ENCODE measurements around the gene CISH. TPM values are rescaled to one million over a fixed set of nuclear protein-coding genes. Genes with fewer than 3 reads are reported as not detected.

Gene CISH
- total RNA-seq, 1 experiment from 2014 or later: 0.57 TPM

DNA sequence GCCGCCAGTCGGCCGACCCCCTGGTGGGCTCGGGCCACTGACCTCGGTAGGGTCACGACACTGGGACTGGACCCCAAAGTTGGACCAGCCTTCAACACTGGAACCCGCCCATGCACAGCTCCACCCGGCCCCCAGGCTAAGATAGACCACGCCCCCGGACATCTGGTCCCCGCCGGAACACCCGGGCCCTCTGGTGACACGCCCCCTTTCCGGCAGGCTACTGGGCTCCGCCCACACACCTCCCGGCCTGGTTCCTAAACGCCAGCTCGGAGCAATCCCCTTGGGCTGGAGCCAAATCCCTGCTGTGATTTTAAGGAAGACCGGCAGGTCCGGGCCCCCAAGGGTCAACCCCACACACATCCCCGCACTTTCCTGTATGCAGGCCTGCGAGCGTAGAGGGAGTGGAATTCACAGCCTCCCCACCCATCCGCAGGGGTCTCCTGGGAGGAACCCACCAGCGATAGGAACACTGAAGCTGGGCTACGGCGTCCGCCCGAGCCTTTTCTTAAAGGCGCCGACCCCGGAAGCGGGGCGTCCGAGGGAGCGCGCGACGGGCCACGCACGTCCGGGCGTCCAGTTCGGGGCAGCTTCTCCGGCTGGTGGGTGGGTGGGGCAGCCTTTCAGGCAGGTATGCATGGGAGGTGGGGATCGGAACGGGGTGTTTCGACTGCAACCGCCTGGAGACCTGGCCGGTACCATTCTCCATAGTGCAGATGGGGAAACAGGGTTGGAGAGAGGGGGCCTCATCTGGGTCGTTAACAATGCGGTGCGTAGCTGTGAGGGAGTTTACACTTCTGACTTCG, 42.4 kb downstream of the CISH start, which contains the start of gene HEMK1:
Gene HEMK1, plus strand, starts transcription at position 576 of the 803 bp plus-strand sequence. CDS start 1,583 bp downstream, outside the sequence.
- peak; percentile 61 for DNase-seq (ENCODE audit: low read depth, low spot score)
- TF ChIP-seq SIN3A (IDR thresholded peaks at IDR 0.05; ENCODE audit: borderline replicate concordance, insufficient read depth, low read depth, low read length) (peak; percentile 62; the same call in 1 of the 2 replicates), TCF7L2 (IDR thresholded peaks at IDR 0.05; ENCODE audit: low read depth, low read length) (no peak), POLR2AphosphoS5 (IDR thresholded peaks at IDR 0.05; ENCODE audit: low read depth, low read length) (peak; percentile 71)
- TF ChIP-seq, protein P1, sequence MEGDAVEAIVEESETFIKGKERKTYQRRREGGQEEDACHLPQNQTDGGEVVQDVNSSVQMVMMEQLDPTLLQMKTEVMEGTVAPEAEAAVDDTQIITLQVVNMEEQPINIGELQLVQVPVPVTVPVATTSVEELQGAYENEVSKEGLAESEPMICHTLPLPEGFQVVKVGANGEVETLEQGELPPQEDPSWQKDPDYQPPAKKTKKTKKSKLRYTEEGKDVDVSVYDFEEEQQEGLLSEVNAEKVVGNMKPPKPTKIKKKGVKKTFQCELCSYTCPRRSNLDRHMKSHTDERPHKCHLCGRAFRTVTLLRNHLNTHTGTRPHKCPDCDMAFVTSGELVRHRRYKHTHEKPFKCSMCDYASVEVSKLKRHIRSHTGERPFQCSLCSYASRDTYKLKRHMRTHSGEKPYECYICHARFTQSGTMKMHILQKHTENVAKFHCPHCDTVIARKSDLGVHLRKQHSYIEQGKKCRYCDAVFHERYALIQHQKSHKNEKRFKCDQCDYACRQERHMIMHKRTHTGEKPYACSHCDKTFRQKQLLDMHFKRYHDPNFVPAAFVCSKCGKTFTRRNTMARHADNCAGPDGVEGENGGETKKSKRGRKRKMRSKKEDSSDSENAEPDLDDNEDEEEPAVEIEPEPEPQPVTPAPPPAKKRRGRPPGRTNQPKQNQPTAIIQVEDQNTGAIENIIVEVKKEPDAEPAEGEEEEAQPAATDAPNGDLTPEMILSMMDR (IDR thresholded peaks at IDR 0.05): no peak
- TF ChIP-seq, protein P2, sequence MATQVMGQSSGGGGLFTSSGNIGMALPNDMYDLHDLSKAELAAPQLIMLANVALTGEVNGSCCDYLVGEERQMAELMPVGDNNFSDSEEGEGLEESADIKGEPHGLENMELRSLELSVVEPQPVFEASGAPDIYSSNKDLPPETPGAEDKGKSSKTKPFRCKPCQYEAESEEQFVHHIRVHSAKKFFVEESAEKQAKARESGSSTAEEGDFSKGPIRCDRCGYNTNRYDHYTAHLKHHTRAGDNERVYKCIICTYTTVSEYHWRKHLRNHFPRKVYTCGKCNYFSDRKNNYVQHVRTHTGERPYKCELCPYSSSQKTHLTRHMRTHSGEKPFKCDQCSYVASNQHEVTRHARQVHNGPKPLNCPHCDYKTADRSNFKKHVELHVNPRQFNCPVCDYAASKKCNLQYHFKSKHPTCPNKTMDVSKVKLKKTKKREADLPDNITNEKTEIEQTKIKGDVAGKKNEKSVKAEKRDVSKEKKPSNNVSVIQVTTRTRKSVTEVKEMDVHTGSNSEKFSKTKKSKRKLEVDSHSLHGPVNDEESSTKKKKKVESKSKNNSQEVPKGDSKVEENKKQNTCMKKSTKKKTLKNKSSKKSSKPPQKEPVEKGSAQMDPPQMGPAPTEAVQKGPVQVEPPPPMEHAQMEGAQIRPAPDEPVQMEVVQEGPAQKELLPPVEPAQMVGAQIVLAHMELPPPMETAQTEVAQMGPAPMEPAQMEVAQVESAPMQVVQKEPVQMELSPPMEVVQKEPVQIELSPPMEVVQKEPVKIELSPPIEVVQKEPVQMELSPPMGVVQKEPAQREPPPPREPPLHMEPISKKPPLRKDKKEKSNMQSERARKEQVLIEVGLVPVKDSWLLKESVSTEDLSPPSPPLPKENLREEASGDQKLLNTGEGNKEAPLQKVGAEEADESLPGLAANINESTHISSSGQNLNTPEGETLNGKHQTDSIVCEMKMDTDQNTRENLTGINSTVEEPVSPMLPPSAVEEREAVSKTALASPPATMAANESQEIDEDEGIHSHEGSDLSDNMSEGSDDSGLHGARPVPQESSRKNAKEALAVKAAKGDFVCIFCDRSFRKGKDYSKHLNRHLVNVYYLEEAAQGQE (IDR thresholded peaks at IDR 0.05; ENCODE audit: insufficient read depth in 1 of 2, low read depth in 2 of 2, low read length in 1 of 2): no peak
- Histone ChIP-seq H3K27ac (ENCODE audit: low read length) (peak within 1 kb of the TSS; percentile 84), H3K9me3 (ENCODE audit: control insufficient read depth, insufficient read depth, low read depth, low read length) (no peaks in the 10 kb centered on the region), H3K36me3 (ENCODE audit: control insufficient read depth, insufficient read depth, low read length) (peaks cover 3% of the 10 kb centered on the region; the same call in 1 of the 2 replicates), H3K4me1 (ENCODE audit: control insufficient read depth, insufficient read depth, low read length) (peaks cover 9% of the 10 kb centered on the region), H3K4me3 (ENCODE audit: low read depth in 2 of 2, low read length in 2 of 2) (peak within 1 kb of the TSS; percentile 83 to 91), H3K27me3 (ENCODE audit: control insufficient read depth, insufficient read depth, low read length) (no peaks in the 10 kb centered on the region)
- ChIA-PET POLR2A (no interaction called here), CTCF (interaction anchor here (0.6 kb wide), 2 partner anchors 20 to 811 kb away, joined by 3 to 4 read pairs; no protein-coding TSS in a partner anchor)
- in situ Hi-C loops (cut with HindIII; ENCODE audit: low pct_unique_long_range_greater_than_20kb, low sequenced_read_pairs): no loop called here
- BruUV-seq (replicated peaks): no TSS peak
- peak; percentile 90 for ATAC-seq
- intact Hi-C loops (cut with micrococcal nuclease; ENCODE audit: unreplicated experiment): no loop called here

DNA sequence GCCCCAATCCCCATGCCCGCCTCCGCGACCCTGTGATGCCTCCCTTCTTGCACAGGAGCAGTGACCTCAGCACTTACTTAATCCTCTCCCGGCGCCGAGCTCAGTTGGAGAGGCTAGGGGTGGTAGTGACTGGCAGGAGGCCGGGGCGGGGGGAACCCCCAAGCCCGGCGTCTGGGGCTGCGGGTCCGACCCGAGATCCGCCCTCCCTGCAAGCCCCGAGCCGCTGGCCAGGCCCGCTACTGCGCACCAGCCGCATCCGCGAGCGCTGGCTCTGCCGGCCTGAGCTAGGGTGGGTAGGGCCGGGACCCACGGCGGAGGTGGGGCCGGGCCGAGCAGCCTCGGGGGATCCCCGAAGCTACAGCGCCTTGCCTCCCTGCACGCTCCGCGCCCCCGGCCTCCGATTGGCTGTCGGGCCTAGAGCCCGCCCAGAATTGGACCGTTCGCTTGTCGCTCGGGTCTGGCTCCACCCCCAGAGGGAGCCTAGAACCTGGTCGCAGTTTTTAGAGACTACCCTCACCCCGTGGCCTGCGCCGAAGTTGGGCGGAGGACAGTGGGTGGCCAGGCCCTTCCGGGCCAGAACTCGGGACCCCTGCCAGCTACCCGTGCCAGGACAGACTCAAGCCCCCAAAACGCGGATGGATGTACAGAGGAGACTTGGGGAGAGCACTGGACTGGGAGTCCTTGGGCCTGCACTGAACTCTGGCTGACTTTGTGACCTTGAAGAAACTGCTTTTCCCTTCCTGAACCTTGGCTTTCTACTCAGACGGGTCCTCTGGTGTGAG, 44.0 kb downstream of the CISH start, which contains the start of gene C3orf18:
Gene C3orf18, minus strand, starts transcription at position 362 of the 782 bp plus-strand sequence. CDS start 2,048 bp downstream, outside the sequence.
- DNase-seq (ENCODE audit: low read depth, low spot score) (no peak), ATAC-seq (peak; percentile 84)
- TF ChIP-seq SIN3A (IDR thresholded peaks at IDR 0.05; ENCODE audit: borderline replicate concordance, insufficient read depth, low read depth, low read length): no peak
- TF ChIP-seq TCF7L2 (IDR thresholded peaks at IDR 0.05; ENCODE audit: low read depth, low read length): no peak
- no peak for TF ChIP-seq POLR2AphosphoS5 (IDR thresholded peaks at IDR 0.05; ENCODE audit: low read depth, low read length)
- TF ChIP-seq, protein P2 (IDR thresholded peaks at IDR 0.05; ENCODE audit: insufficient read depth in 1 of 2, low read depth in 2 of 2, low read length in 1 of 2): no peak
- TF ChIP-seq, protein P1 (IDR thresholded peaks at IDR 0.05): no peak
- peaks cover 3% of the 10 kb centered on the region; the same call in 1 of the 2 replicates for H3K36me3 ChIP-seq (ENCODE audit: control insufficient read depth, insufficient read depth, low read length)
- in situ Hi-C loops (cut with HindIII; ENCODE audit: low pct_unique_long_range_greater_than_20kb, low sequenced_read_pairs) (no loop called here), intact Hi-C loops (cut with micrococcal nuclease; ENCODE audit: unreplicated experiment) (no loop called here)
- H3K4me3 ChIP-seq (ENCODE audit: low read depth in 2 of 2, low read length in 2 of 2): peak within 1 kb of the TSS; percentile 83 to 91
- no TSS peak for BruUV-seq (replicated peaks)
- H3K9me3 ChIP-seq (ENCODE audit: control insufficient read depth, insufficient read depth, low read depth, low read length): no peaks in the 10 kb centered on the region
- ChIA-PET POLR2A (no interaction called here), CTCF (interaction anchor here (0.9 kb wide), 1 partner anchor 49 kb away, joined by 3 read pairs; no protein-coding TSS in a partner anchor)
- peaks cover 9% of the 10 kb centered on the region for H3K4me1 ChIP-seq (ENCODE audit: control insufficient read depth, insufficient read depth, low read length)
- no peaks in the 10 kb centered on the region for H3K27me3 ChIP-seq (ENCODE audit: control insufficient read depth, insufficient read depth, low read length)
- peak within 1 kb of the TSS; percentile 84 for H3K27ac ChIP-seq (ENCODE audit: low read length)
